Measurements from ENCODE around the gene IRX4. TPM values are rescaled to one million over a fixed set of nuclear protein-coding genes. Genes with fewer than 3 reads are reported as not detected.

The IRX4 gene
- total and polyA plus RNA-seq, 2 donors (not counting 1 experiment from before 2014, with no cell fraction given): not detected

DNA sequence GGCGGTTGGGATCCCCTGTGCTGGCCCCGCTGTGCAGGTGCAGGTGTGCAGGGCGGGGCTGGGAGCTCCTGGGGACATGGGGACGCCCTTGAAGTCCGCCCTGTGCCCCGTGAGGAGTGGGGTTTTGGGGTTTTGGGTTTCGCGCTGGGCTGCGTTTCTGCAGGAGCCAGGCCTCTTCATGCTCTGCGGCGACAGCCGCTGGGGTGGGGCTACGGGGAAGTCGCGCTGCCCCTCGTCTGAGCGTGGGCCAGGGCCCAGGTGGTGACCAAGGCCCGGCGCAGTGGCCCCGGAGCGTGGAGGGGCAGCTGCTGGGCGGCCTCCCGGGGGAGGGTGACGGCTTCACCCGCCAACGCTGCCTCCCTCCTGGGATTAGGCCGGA lies 47.8 kb upstream of the IRX4 start:
- peaks cover 6% of the 10 kb centered on the region for H3K27me3 ChIP-seq (ENCODE audit: control insufficient read depth, insufficient read depth, low read length)
- no peak for TF ChIP-seq CTCF (conservative IDR thresholded peaks at IDR 0.05 in 1 of 2, IDR thresholded peaks at IDR 0.05 in 1 of 2; ENCODE audit: low read depth in 1 of 2, low read length in 2 of 2)
- no peak for TF ChIP-seq EZH2 (IDR thresholded peaks at IDR 0.05; ENCODE audit: low read length, missing control alignments)
- H3K9ac ChIP-seq (ENCODE audit: insufficient read depth, low read length): no peak overlapping the region

DNA sequence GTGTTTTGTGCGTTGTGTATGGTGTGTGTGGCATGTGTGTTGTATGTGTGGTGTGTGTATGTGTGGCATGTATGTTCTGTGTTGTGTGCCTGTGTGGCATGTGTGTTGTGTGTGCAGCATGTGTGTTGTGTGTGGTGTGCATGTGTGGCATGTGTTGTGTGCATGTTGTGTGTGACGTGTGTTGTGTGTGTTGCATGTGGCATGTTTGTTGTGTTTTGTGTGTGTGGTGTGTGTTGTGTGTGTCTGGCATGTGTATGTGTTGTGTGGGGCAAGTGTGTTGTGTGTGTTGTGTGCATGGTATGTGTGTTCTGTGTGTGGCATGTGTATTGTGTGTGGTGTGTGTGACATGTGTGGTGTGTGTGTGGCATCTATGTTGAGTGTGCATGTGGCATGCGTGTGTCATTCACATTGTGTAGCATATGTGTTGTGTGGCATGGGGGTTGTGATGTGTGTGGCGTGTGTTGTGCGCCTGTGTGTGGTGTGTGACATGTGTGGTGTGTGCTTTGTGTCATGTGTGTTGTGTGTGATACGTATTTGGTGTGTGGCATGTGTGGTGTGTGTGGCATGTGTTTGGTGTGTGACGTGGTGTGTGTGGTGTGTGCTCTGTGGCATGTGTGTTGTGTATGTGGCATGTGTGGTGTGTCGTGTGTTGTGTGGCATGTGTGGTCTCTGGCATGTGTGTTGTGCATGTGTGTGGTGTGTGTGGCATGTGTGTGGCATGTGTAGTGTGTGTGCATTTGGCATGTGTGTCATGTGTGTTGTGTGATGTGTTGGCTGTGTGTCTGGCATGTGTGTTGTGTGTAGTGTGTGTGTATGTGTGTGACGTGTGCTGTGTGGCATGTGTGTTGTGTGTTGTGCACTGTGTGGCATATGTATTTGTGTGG lies 46.6 kb upstream of the IRX4 start:
- H3K36me3 ChIP-seq (ENCODE audit: control insufficient read depth, insufficient read depth, low read length): no peaks in the 10 kb centered on the region
- TF ChIP-seq CTCF (conservative IDR thresholded peaks at IDR 0.05 in 1 of 2, IDR thresholded peaks at IDR 0.05 in 1 of 2; ENCODE audit: low read depth in 1 of 2, low read length in 2 of 2): no peak
- no peak for TF ChIP-seq EZH2 (IDR thresholded peaks at IDR 0.05; ENCODE audit: low read length, missing control alignments)
- no peak overlapping the region for H3K27ac ChIP-seq (ENCODE audit: insufficient read depth, low read length)
- H4K20me1 ChIP-seq (ENCODE audit: control insufficient read depth, extremely low read depth, insufficient read depth, low read length): no peaks in the 10 kb centered on the region
- no peaks in the 10 kb centered on the region for H3K4me1 ChIP-seq (ENCODE audit: control insufficient read depth, extremely low read depth, insufficient read depth, low read length)
- no peak for DNase-seq (ENCODE audit: low read depth in 2 of 2)
- peaks cover 4% of the 10 kb centered on the region for H3K9me3 ChIP-seq (ENCODE audit: control insufficient read depth, insufficient read depth, low read depth, low read length)
- no peak overlapping the region for H2AFZ ChIP-seq (ENCODE audit: low read length)
- H3K27me3 ChIP-seq (ENCODE audit: control insufficient read depth, insufficient read depth, low read length): peaks cover 6% of the 10 kb centered on the region
- no peak overlapping the region for H3K4me3 ChIP-seq (replicated peaks in 1 of 4; ENCODE audit: control extremely low read depth in 1 of 4, insufficient read depth in 1 of 4, low read depth in 3 of 4, low read length in 4 of 4)
- H3K9ac ChIP-seq (ENCODE audit: insufficient read depth, low read length): no peak overlapping the region
- H3K79me2 ChIP-seq (ENCODE audit: control insufficient read depth, insufficient read depth, low read length): no peaks in the 10 kb centered on the region
- H3K4me2 ChIP-seq (ENCODE audit: extremely low read depth, insufficient read depth, low read length): no peak overlapping the region

More for the DNA sequence above, 47.8 kb upstream of the IRX4 start:
- Histone ChIP-seq H3K27ac (ENCODE audit: insufficient read depth, low read length) (no peak overlapping the region), H3K4me1 (ENCODE audit: control insufficient read depth, extremely low read depth, insufficient read depth, low read length) (no peaks in the 10 kb centered on the region), H2AFZ (ENCODE audit: low read length) (no peak overlapping the region), H3K36me3 (ENCODE audit: control insufficient read depth, insufficient read depth, low read length) (no peaks in the 10 kb centered on the region), H3K9me3 (ENCODE audit: control insufficient read depth, insufficient read depth, low read depth, low read length) (peaks cover 4% of the 10 kb centered on the region), H4K20me1 (ENCODE audit: control insufficient read depth, extremely low read depth, insufficient read depth, low read length) (no peaks in the 10 kb centered on the region), H3K79me2 (ENCODE audit: control insufficient read depth, insufficient read depth, low read length) (no peaks in the 10 kb centered on the region), H3K4me3 (replicated peaks in 1 of 4; ENCODE audit: control extremely low read depth in 1 of 4, insufficient read depth in 1 of 4, low read depth in 3 of 4, low read length in 4 of 4) (no peak overlapping the region), H3K4me2 (ENCODE audit: extremely low read depth, insufficient read depth, low read length) (no peak overlapping the region)
- no peak for DNase-seq (ENCODE audit: low read depth in 2 of 2)

GRCh38 chr5:1926471-1927341 lies 44.0 kb upstream of the IRX4 start:
- Histone ChIP-seq H3K4me2 (ENCODE audit: extremely low read depth, insufficient read depth, low read length) (no peak overlapping the region), H3K4me3 (replicated peaks in 1 of 4; ENCODE audit: control extremely low read depth in 1 of 4, insufficient read depth in 1 of 4, low read depth in 3 of 4, low read length in 4 of 4) (no peak overlapping the region), H3K27me3 (ENCODE audit: control insufficient read depth, insufficient read depth, low read length) (peaks cover 6% of the 10 kb centered on the region), H3K27ac (ENCODE audit: insufficient read depth, low read length) (no peak overlapping the region), H2AFZ (ENCODE audit: low read length) (no peak overlapping the region), H3K4me1 (ENCODE audit: control insufficient read depth, extremely low read depth, insufficient read depth, low read length) (no peaks in the 10 kb centered on the region), H3K36me3 (ENCODE audit: control insufficient read depth, insufficient read depth, low read length) (no peaks in the 10 kb centered on the region), H4K20me1 (ENCODE audit: control insufficient read depth, extremely low read depth, insufficient read depth, low read length) (no peaks in the 10 kb centered on the region), H3K9me3 (ENCODE audit: control insufficient read depth, insufficient read depth, low read depth, low read length) (peaks cover 4% of the 10 kb centered on the region), H3K79me2 (ENCODE audit: control insufficient read depth, insufficient read depth, low read length) (no peaks in the 10 kb centered on the region), H3K9ac (ENCODE audit: insufficient read depth, low read length) (no peak overlapping the region)
- no peak for DNase-seq (ENCODE audit: low read depth in 2 of 2)
- TF ChIP-seq CTCF (conservative IDR thresholded peaks at IDR 0.05 in 1 of 2, IDR thresholded peaks at IDR 0.05 in 1 of 2; ENCODE audit: low read depth in 1 of 2, low read length in 2 of 2) (no peak), EZH2 (IDR thresholded peaks at IDR 0.05; ENCODE audit: low read length, missing control alignments) (no peak)

Measured in fibroblast of lung (primary cell).